GM19193 (cell line): ENCODE measurements around the gene PDK3.

Source experiments
- POLR2A ChIP-seq: IDR thresholded peaks from 4 replicates; pipeline ENCODE4 v1.6.1; 2011; ENCODE audit not compliant: insufficient read depth, insufficient read length; ENCODE audit errors: extremely low read depth

PDK3 gene

DNA sequence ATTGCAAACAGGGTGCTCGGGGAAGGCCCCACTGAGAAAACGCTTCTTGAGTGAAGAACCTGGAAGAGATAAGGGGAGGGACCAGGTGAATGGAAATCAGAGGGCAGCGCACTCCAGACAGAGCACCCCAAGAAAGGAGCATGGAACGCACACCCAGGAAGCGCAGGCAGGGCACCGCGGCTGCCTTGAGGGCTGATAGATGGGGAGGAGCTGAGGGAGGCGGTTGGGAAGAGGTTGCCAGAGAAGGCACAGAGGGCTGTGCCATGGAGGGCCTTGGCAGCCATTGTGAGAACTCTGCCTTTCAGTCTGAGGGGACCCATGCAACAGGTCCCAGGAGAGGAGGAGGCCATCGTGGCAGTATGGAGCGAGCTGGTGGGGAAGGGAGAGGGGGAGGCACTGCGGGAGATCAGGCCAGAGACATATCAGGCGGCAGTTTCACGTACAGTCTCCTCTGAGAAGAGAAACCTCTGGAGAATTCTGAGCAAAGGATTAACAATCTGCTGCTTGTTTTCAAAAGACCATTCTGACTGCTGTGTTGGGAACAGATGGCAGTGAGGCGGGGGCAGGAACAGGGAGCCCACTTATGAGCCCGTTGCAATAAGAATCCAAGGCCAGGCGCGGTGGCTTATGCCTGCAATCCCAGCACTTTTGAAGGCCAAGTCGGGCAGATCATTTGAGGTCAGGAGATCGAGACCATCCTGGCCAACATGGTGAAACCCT, 98.4 kb downstream of the PDK3 start:
- TF ChIP-seq POLR2A: no peak

DNA sequence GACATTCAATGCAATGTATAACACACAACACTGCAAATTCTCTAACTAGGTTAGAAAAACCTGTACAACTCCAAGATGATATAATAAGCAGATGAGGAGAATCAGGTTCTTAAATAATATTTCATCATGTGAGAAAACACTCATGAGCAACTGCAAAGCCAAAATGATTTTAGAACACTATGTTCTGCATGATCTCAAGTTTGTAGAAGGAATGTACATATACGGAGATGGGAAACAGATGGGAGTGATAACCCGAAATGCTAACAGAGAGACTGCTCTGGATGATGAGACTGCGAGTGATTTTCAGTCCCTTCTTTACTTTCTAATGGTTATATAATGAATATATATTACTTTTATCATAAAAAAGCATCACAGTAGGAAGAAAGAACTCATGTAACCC, 101.2 kb downstream of the PDK3 start:
- no peak for TF ChIP-seq POLR2A

DNA sequence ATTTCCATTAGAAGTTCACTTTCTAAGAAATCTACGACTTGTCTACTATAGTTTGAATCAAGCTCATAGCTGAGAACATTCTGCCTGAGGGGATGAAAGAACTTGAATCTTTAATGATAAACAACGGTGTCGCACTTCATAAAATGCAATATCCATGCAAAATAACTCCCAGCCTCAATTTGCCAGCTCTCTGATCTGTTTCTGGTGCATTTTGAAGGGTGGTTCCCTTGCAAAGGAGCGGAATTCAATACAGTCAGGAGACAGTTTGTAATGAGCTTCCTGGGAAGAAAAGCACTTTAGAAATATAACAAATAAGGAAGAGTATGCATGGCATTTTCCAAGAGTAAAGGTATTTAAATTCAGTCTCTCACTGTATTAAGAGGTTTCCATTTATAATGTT, 102.1 kb downstream of the PDK3 start:
- no peak for TF ChIP-seq POLR2A

DNA sequence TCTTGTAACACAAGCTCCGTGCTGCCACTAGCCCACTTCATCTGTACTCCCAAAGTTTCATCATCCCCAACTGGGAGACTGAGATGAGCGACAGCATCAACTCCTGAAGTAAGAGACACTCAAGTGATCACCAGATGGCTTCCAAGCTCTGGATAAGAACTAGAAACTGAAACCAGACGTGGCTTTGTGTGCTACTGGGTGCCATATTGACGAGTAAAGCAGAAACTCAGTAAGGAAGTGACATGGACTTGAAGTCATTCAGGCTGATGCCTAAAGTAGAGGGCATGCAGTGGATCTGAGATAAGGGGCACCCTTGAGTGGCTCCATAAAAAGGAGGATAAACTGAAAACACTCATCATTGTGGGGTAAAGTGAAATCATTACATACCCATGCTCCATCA, 109.7 kb downstream of the PDK3 start:
- no peak for TF ChIP-seq POLR2A

DNA sequence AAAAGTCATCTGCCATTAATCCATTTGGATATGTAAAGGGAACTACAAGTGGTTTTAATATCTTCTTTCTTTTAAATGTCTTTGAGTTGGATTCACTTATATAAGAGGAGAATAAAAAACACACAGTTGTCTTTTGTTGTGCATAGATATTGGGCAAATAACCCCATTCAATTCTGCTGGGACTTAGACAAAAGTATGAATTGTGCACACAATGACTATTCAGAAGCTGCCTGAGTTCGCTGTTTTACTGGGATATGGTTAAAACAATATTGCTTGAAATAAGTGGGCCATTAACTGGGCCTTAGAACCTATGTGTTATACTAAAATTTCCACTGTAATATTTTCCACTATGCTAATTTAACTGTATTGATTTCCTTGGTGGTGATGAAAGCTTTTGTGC, 110.4 kb downstream of the PDK3 start:
- TF ChIP-seq POLR2A: no peak

DNA sequence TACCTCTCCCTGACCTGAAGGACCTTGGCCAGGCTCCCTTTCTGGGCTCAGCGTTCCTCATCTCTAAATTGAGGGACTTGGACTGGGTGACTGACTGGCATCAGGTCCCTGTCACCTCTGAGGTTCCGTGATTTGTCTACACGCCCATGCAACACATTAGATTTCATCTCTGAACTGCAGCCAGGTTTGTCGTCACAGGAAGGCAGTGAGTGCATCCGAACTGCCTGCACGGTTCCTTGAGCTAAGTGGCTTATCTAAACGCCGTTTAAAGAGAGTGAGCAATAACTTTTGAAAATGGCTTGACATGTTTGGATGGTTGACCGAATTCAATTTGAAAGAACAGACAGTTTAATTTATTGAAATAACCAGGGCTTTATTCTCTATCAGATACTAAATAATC, 112.0 kb downstream of the PDK3 start:
- no peak for TF ChIP-seq POLR2A
